Cardiac fibroblast (primary cell): Measurements from ENCODE around the gene CEP89.

Experiments
- DNase-seq, 2 donors: peaks; one replicate each; pipeline versions ENCODE4 v3.0.0 to v3.0.0-alpha.2; 2010; ENCODE audit warnings: low read depth in 2 of 2
- H3K4me3 ChIP-seq, 2 donors: replicated peaks in 1 of 2; 1 replicate in 1 of 2; 2 replicates in 1 of 2; pipeline ENCODE4 v1.5.1; 2011; ENCODE audit warnings: low read depth in 2 of 2, low read length in 2 of 2, mild to moderate bottlenecking in 2 of 2, moderate library complexity in 1 of 2
- TF ChIP-seq, protein P1 (sequence below): IDR thresholded peaks from one replicate; pipeline ENCODE4 v1.5.1; 2011; ENCODE audit warnings: low read depth, mild to moderate bottlenecking, low read length, inconsistent platforms

Gene CEP89

DNA sequence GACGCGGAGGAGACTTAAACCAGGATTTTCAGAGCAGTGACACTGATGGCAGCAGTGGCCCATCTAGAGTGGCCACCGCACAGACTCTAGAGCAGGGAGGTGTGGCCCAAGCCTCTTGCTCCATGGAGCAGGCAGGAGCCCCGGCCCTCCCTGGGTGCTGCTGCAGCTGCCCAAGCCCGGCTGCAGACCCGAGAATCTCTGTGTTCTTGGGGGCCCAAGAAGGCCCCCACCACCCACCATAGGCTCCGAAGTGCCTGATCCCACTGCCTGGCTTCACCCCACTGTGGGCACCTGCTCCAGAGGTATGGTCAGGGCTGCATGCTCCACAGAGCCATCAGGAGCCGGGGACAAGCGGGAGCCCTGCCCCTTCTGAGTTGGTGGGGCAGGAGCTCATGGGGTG lies 36.1 kb downstream of the CEP89 start:
- DNase-seq = no peak
- H3K4me3 ChIP-seq = no peak overlapping the region
- TF ChIP-seq, protein P1, sequence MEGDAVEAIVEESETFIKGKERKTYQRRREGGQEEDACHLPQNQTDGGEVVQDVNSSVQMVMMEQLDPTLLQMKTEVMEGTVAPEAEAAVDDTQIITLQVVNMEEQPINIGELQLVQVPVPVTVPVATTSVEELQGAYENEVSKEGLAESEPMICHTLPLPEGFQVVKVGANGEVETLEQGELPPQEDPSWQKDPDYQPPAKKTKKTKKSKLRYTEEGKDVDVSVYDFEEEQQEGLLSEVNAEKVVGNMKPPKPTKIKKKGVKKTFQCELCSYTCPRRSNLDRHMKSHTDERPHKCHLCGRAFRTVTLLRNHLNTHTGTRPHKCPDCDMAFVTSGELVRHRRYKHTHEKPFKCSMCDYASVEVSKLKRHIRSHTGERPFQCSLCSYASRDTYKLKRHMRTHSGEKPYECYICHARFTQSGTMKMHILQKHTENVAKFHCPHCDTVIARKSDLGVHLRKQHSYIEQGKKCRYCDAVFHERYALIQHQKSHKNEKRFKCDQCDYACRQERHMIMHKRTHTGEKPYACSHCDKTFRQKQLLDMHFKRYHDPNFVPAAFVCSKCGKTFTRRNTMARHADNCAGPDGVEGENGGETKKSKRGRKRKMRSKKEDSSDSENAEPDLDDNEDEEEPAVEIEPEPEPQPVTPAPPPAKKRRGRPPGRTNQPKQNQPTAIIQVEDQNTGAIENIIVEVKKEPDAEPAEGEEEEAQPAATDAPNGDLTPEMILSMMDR = no peak

DNA sequence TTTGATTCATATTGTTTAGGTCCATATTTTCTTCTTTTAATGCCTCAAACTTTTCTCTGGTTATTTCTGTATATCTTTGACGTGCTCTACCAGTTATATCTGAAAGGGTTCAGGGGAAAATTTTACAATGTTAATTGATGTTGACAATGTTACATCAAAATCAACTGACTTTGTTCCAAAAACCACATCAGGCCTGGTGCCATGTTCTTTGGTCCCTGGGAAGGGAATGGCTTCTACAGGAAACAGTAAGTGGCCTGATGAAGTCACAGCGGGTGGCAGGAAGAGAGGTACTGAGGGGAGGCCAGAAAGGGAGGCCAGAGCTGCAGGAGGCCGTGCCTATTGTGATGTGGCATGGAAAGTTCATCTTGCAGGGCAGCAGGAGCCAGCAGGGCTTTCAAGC lies 38.2 kb downstream of the CEP89 start:
- no peak overlapping the region for H3K4me3 ChIP-seq
- no peak for DNase-seq
- TF ChIP-seq, protein P1 = no peak

DNA sequence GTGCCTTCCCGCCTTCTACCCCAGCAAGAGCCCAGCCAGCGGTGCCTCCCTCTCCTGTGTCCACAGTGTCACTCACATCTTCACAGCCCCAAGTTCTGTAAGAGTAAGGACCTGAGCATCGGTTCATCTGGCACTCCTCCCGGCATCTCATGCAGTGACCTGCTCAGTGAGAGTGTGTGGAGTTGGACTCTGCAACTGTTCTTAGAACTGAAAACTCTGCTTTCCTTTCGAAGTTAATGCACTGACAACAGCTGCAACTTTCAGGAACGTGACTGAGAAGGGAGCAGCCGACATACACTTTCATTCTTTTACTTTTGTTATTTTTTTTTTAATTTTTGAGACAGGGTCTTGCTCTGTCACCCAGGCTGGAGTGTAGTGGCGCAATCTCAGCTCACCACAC lies 41.2 kb downstream of the CEP89 start:
- no peak for DNase-seq
- TF ChIP-seq, protein P1 = no peak

DNA sequence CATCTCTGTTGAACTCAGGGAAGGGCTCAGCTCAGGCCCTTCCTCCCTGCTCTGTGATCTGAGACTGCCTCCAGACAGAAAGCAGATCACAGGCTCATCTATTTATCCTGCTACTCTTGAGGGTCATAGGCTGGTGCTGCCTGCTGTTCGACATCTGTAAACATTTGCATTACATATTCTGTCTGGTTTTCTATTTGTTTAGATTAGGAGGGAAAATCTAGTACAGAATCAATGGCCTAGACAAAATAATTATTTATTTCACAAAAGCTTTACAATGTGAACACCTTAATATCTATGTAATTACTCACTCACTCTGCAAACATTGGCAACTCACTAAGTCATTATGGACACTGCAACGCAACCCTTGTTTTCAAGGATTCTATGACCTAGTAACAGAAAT lies 43.0 kb downstream of the CEP89 start:
- no peak for DNase-seq
- H3K4me3 ChIP-seq = no peak overlapping the region
- TF ChIP-seq, protein P1 = no peak

More for the DNA sequence above, 41.2 kb downstream of the CEP89 start:
- no peak overlapping the region for H3K4me3 ChIP-seq

DNA sequence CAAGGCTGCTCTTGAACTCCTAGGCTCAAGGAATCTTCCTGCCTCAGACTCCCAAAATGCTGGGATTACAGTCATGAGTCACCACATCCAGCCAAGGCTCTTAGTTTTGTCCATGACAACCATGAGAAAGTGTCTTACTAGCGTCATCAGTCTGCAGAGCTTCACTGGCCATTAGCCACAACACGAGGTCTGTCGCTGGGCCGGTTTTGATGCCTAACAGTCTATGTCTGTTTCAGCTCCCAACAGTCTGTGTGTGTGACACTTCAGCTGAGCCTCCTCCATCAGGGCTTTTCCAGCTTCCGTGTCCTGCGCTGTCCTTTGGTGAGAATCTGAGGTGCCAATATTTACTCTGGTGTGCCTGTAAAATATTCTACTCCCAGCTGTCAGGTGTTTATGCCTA lies 47.6 kb downstream of the CEP89 start:
- H3K4me3 ChIP-seq = no peak overlapping the region
- TF ChIP-seq, protein P1 = no peak
- DNase-seq = no peak

DNA sequence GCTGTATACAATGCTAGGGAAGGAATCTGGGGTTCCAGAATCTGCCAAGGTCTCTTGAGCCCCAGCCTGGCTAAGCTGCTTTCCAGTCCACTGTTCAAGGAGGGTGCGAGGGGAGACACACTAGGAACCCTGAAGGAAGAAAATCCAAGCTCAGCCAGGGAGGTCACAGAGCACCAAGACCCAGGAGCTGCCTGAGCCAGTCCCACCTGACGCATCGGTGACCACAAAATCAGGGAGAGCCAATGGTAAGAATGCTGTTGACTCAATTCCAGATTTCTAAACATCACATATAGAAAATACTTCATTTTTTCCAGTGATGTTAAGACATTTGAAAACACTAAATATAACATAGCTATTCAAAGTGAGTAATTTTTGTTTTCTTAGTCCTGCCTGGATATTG lies 50.1 kb downstream of the CEP89 start:
- H3K4me3 ChIP-seq = no peak overlapping the region
- DNase-seq = no peak
- TF ChIP-seq, protein P1 = no peak

DNA sequence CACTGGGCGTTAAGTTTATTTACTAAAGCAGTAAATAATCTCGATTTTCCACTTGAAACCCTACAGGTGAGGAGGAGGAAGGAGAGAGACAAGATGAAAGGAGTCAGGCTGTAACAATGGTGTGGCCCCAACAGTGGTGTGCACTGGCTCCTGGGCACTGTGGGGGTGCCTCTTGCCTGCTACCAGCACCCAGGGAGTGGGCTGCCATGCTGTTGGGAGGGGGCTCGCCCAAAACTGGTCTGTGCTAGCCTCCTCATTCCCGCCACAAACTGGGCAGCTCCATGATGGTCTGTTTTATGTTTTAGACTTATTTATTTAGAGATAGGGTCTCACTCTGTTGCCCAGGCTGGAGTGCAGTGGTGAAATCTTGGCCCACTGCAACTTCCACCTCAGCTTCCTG lies 52.4 kb downstream of the CEP89 start:
- no peak overlapping the region for H3K4me3 ChIP-seq
- DNase-seq = no peak
- TF ChIP-seq, protein P1 = no peak
